NCI-H2107 treated with DMSO at 0.1 percent for 48 hours (cell line): Measurements from ENCODE around the gene TIMP1.
A peak's percentile ranks its signal among the peaks of the same experiment; 100 is the strongest.

ENCODE experiments used
- DNase-seq: peaks from one replicate; lab custom pipeline; 2025; ENCODE audit not compliant: unreplicated experiment; lab: John Stamatoyannopoulos, UW

TIMP1 gene

GRCh38 chrX:47581731-47582647 is at the start of gene TIMP1:
Gene TIMP1, plus strand, starts transcription at chrX:47582436. Its CDS starts 980 bp downstream, at chrX:47583416.
- DNase-seq, result peak; percentile 40

GRCh38 chrX:47539860-47540259 is 42.4 kb upstream of the TIMP1 start:
- no peak for DNase-seq

- DNase-seq, result peak; percentile 98
These were observed 41.3 kb upstream of the TIMP1 start for GRCh38 chrX:47540754-47541538.

GRCh38 chrX:47543496-47543895 is 38.7 kb upstream of the TIMP1 start:
- DNase-seq, result no peak

- peak; percentile 95 for DNase-seq
These were observed 26.1 kb upstream of the TIMP1 start for GRCh38 chrX:47556045-47556623.

- no peak for DNase-seq
These were observed 23.8 kb upstream of the TIMP1 start for GRCh38 chrX:47558436-47558835.

- peak; percentile 16 for DNase-seq
These were observed 21.9 kb upstream of the TIMP1 start for GRCh38 chrX:47560179-47560933.

- peak; percentile 92 for DNase-seq
These were observed 21.1 kb upstream of the TIMP1 start, which contains the start of gene ARAF for GRCh38 chrX:47560934-47561658. Gene ARAF, plus strand, starts transcription at chrX:47561205. Its CDS starts 1,763 bp downstream, at chrX:47562968.

GRCh38 chrX:47561659-47562151 is 20.5 kb upstream of the TIMP1 start:
- DNase-seq, result no peak

GRCh38 chrX:47562615-47563243 is 19.5 kb upstream of the TIMP1 start:
- no peak for DNase-seq

- no peak for DNase-seq
These were observed 18.4 kb upstream of the TIMP1 start for GRCh38 chrX:47563801-47564315.

- no peak for DNase-seq
These were observed 17.7 kb upstream of the TIMP1 start for GRCh38 chrX:47564438-47565085.

GRCh38 chrX:47566841-47567240 is 15.4 kb upstream of the TIMP1 start:
- no peak for DNase-seq

GRCh38 chrX:47568656-47569295 is 13.5 kb upstream of the TIMP1 start:
- DNase-seq, result no peak

GRCh38 chrX:47570794-47571193 is 11.4 kb upstream of the TIMP1 start:
- DNase-seq, result no peak

- DNase-seq, result no peak
These were observed 11.0 kb upstream of the TIMP1 start for GRCh38 chrX:47571215-47571614.

GRCh38 chrX:47571896-47572295 is 10.3 kb upstream of the TIMP1 start:
- DNase-seq, result no peak

GRCh38 chrX:47572773-47573340 is 9.4 kb upstream of the TIMP1 start:
- DNase-seq, result no peak
